IMR-90 (cell line): ENCODE data around the gene FRMD5.

Experiments used
- BHLHE40 ChIP-seq: fragments of 150-350 bp; IDR thresholded peaks from 2 replicates; pipeline ENCODE4 v1.6.1; 2016; ENCODE audit warnings: mild to moderate bottlenecking, low read depth, low read length
- CEBPB ChIP-seq: IDR thresholded peaks from 2 replicates; pipeline ENCODE4 v1.6.1; 2012; ENCODE audit warnings: low read depth, low read length, improper control_type of control experiment
- CTCF ChIP-seq: conservative IDR thresholded peaks from 2 replicates; pipeline ENCODE4 v1.5.1; 2012; ENCODE audit warnings: mild to moderate bottlenecking, low read depth, low read length, improper control_type of control experiment
- ELK1 ChIP-seq: fragments of 150-350 bp; IDR thresholded peaks from 2 replicates; pipeline ENCODE4 v1.6.1; 2016; ENCODE audit warnings: low read depth, mild to moderate bottlenecking, low read length, moderate library complexity, borderline replicate concordance
- MAFK ChIP-seq: IDR thresholded peaks from 2 replicates; pipeline ENCODE4 v1.6.1; 2012; ENCODE audit warnings: low read depth, low read length, improper control_type of control experiment
- MAZ ChIP-seq: IDR thresholded peaks from 2 replicates; pipeline ENCODE4 v1.6.1; 2012; ENCODE audit warnings: low read depth, mild to moderate bottlenecking, low read length, improper control_type of control experiment, moderate library complexity, borderline replicate concordance
- MXI1 ChIP-seq: IDR thresholded peaks from 2 replicates; pipeline ENCODE4 v1.6.1; 2012; ENCODE audit warnings: low read depth, mild to moderate bottlenecking, low read length, moderate library complexity, borderline replicate concordance
- NFE2L2 ChIP-seq: fragments of 150-350 bp; IDR thresholded peaks from 2 replicates; pipeline ENCODE4 v1.6.1; 2016; ENCODE audit warnings: low read depth, mild to moderate bottlenecking, low read length
- POLR2A ChIP-seq: IDR thresholded peaks from 2 replicates; pipeline ENCODE4 v1.6.1; 2012; ENCODE audit warnings: mild to moderate bottlenecking, low read depth, low read length
- RAD21 ChIP-seq: IDR thresholded peaks from 2 replicates; pipeline ENCODE4 v1.6.1; 2012; ENCODE audit warnings: low read length, improper control_type of control experiment
- RFX5 ChIP-seq: IDR thresholded peaks from 2 replicates; pipeline ENCODE4 v1.8.0; 2012; ENCODE audit warnings: low read depth, mild to moderate bottlenecking, low read length, moderate library complexity
- SMC3 ChIP-seq: fragments of 150-350 bp; IDR thresholded peaks from 2 replicates; pipeline ENCODE4 v1.6.1; 2016; ENCODE audit warnings: low read depth, mild to moderate bottlenecking, antibody characterized with exemption, low read length, moderate library complexity
- USF2 ChIP-seq: fragments of 150-350 bp; IDR thresholded peaks from 2 replicates; pipeline ENCODE4 v1.6.1; 2017; ENCODE audit warnings: mild to moderate bottlenecking, antibody characterized with exemption, low read length, low read depth

GRCh38 chr15:43900996-43901395 is 294.1 kb downstream of the FRMD5 start:
- TF ChIP-seq BHLHE40 (no peak), SMC3 (no peak), POLR2A (no peak), CEBPB (no peak), MAZ (no peak), CTCF (no peak), RFX5 (no peak), MAFK (no peak), RAD21 (no peak), ELK1 (no peak), MXI1 (no peak), USF2 (no peak), NFE2L2 (no peak)
